Activated T-helper 1 cell treated with anti-CD3 and anti-CD28 coated beads, Interleukin-12 subunit alpha, Interleukin-12 subunit beta, Interleukin-2, Interleukin-4 antibody, amounts not matched to agents 30 ng/mL and 10 ng/mL and 1 ng/mL, durations not matched to agents 14 hours and 24 hours and 36 hours (primary cell): ENCODE results near the gene VILL. TPM values are rescaled to one million over a fixed set of nuclear protein-coding genes. Genes with fewer than 3 reads are reported as not detected.
A peak's percentile ranks its signal among the peaks of the same experiment; 100 is the strongest.
"Not testable (repeated sequence)": the region's sequence is repeated elsewhere in the genome, so short reads cannot be mapped to it uniquely, and the experiment has no call there.

Source experiments
- DNase-seq: peaks from one replicate; pipeline ENCODE4 v3.0.0; 2021; ENCODE audit warnings: low spot score
- H3K27ac Mint-ChIP-seq: one replicate; pipeline ENCODE4 v1.8.0; 2021; ENCODE audit warnings: mild to moderate bottlenecking, mixed read lengths
- H3K27me3 Mint-ChIP-seq: one replicate; pipeline ENCODE4 v1.8.0; 2022; ENCODE audit warnings: mild to moderate bottlenecking, moderate library complexity, mixed read lengths; ENCODE audit not compliant: insufficient read depth
- H3K36me3 Mint-ChIP-seq: one replicate; pipeline ENCODE4 v1.8.0; 2021; ENCODE audit warnings: low read depth, mixed read lengths
- H3K4me1 Mint-ChIP-seq: one replicate; pipeline ENCODE4 v1.8.0; 2021; ENCODE audit warnings: low read depth, mixed read lengths
- H3K4me3 Mint-ChIP-seq: one replicate; pipeline ENCODE4 v1.8.0; 2021; ENCODE audit warnings: mild to moderate bottlenecking, moderate library complexity, mixed read lengths
- H3K9me3 Mint-ChIP-seq: one replicate; pipeline ENCODE4 v1.8.0; 2021; ENCODE audit warnings: mixed read lengths
- intact Hi-C: fragments of 100-400 bp; cut with micrococcal nuclease; formaldehyde crosslinking; loops from one replicate; pipeline ENCODE4 v1.15.1; 2024
- total RNA-seq: library from RNA; stranded (reverse); gene quantifications from 2 replicates; pipeline ENCODE4 v1.2.3, GENCODE V29; 2022

The VILL gene
- total RNA-seq, 1 donor from 2014 or later = 11.6 TPM

DNA sequence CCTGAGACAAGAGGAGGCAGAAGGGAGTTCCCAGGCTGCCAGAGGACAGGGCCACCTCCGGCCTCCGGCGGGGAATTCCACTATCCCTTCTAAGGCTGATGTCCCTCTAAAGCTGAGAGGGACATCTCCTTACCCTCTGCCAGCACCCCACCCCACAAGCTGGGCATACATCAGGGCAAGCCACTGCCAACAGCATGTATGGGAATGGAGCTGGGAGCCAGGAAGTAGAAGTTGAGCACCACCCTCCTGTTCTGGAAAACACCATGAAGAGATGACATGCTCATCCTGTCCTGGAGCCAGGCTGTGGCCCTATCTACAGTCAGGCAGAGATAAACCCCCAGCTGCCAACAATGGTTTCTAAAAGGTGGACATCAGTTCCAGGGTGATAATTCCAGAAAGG is 31.7 kb downstream of the VILL start:
- Mint-ChIP-seq H3K9me3 (no peaks in the 10 kb centered on the region), H3K4me1 (peaks cover 42% of the 10 kb centered on the region), H3K4me3 (no peak overlapping the region), H3K36me3 (peaks cover 3% of the 10 kb centered on the region), H3K27me3 (peaks cover 3% of the 10 kb centered on the region), H3K27ac (no peak overlapping the region)
- DNase-seq = no peak
- intact Hi-C loops = no loop called here

GRCh38 chr3:38022896-38023709 is 32.5 kb downstream of the VILL start:
- DNase-seq = no peak
- peak overlapping the region; percentile 79 for H3K27ac Mint-ChIP-seq
- intact Hi-C loops = no loop called here

GRCh38 chr3:38026856-38027255 is 36.3 kb downstream of the VILL start:
- Mint-ChIP-seq H3K27me3 (peaks cover 28% of the 10 kb centered on the region), H3K4me3 (no peak overlapping the region), H3K27ac (no peak overlapping the region), H3K9me3 (no peaks in the 10 kb centered on the region), H3K36me3 (no peaks in the 10 kb centered on the region), H3K4me1 (peaks cover 51% of the 10 kb centered on the region)
- intact Hi-C loops = no loop called here
- no peak for DNase-seq

More at GRCh38 chr3:38022896-38023709, 32.5 kb downstream of the VILL start:
- Mint-ChIP-seq H3K27me3 (peaks cover 11% of the 10 kb centered on the region), H3K9me3 (no peaks in the 10 kb centered on the region), H3K36me3 (peaks cover 3% of the 10 kb centered on the region), H3K4me3 (peak overlapping the region; percentile 93), H3K4me1 (peaks cover 43% of the 10 kb centered on the region)

GRCh38 chr3:38027466-38028465 is 37.2 kb downstream of the VILL start:
- Mint-ChIP-seq H3K27me3 (peaks cover 28% of the 10 kb centered on the region), H3K36me3 (no peaks in the 10 kb centered on the region), H3K27ac (peak overlapping the region; percentile 59), H3K9me3 (no peaks in the 10 kb centered on the region), H3K4me1 (peaks cover 43% of the 10 kb centered on the region), H3K4me3 (peak overlapping the region; percentile 69)
- DNase-seq = no peak
- intact Hi-C loops = no loop called here

DNA sequence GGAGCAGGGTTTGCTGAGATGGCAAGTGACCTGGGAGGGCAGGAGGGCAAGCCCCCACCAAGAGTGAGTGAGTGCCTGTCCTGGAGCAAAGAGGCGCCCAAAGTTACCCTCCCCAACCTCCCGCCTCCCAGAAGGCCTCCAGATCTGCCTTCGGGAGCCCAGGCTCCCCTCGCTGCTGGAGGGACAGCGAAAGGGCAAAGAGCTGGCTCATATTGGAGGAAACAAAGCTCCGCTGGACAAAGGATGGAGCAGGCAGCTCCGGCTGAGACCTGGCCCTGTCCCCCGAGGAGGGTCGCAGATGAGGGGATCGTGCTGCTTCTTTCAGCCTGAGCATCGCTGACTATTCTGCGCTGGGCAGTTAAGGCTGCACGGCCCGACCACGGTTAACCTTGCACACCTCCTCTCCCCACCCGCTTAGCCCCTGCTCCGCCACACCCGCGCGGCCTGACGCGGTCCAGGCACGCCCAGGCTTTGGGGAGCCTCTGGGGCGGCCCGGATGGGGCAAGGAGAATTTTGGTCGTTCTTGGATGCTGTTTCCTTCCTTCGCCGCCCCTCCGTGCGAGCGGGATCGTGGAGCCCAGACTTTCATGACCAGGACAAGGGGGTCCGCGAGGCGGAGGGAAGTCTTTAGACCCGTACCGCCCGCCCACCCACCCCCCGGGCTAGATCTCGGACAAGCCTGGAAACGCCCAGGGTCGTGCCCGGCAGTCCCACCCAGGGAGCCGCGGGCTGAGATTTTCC is 38.2 kb downstream of the VILL start:
- Mint-ChIP-seq H3K9me3 (no peaks in the 10 kb centered on the region), H3K4me3 (peak overlapping the region; percentile 69)

DNA sequence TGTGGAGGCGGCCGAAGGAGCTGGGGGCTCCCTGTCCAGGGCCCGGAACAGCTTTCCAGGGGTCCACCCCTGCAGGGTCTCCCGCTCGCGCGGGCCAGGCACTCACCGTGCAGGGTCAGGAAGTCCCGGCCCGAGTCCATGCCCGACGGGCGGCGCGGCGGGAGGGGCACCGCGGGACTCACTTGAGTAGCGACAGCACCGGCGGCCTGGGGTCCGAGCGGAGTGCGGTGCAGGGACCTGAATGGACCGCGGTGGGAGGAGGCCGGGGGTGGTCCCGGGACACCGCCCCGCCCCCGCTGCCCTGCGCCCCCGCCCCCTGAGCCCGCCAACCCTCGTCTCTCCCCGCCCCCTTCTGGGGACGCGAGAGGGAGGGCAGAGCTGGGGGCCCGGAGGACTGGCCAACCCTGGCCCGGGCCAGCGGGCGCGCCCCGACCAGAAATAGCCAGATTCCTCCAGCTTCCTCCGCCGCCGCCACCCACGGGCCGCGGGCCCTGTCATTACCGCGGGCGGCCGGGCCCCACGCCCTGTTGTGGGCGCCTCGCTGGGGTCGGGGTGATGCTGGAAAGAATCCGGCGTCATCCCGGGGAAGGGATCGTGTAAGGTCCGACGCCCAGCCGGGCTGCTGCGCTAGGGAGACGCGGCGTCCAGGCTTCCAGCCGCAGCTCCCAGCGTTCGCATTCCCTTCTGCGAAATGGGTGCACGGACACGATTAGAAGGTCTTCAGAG is 39.0 kb downstream of the VILL start, which contains the start of gene PLCD1:
PLCD1 (minus strand) TSS at position 243 of the 726 bp plus-strand sequence; CDS start at position 140, 103 bp downstream.
- DNase-seq = peak; percentile 31
- Mint-ChIP-seq H3K4me3 (peak within 1 kb of the TSS; percentile 69), H3K4me1 (peaks cover 32% of the 10 kb centered on the region), H3K9me3 (no peaks in the 10 kb centered on the region), H3K27me3 (peaks cover 30% of the 10 kb centered on the region), H3K27ac (peak within 1 kb of the TSS; percentile 59), H3K36me3 (no peaks in the 10 kb centered on the region)
- intact Hi-C loops = loop anchor here (1.0 to 10.0 kb wide), 2 partner anchors 9 to 1115 kb away; no protein-coding TSS in a partner anchor

More for the DNA sequence above, 38.2 kb downstream of the VILL start:
- peak overlapping the region; percentile 59 for H3K27ac Mint-ChIP-seq
- DNase-seq = no peak
- intact Hi-C loops = loop anchor here (1.0 kb wide), 1 partner anchor 10 kb away; no protein-coding TSS in a partner anchor
- H3K4me1 Mint-ChIP-seq = peaks cover 38% of the 10 kb centered on the region
- peaks cover 29% of the 10 kb centered on the region for H3K27me3 Mint-ChIP-seq
- H3K36me3 Mint-ChIP-seq = no peaks in the 10 kb centered on the region

- intact Hi-C loops = loop anchor here (10.0 kb wide), 1 partner anchor 1116 kb away; no protein-coding TSS in a partner anchor
- Mint-ChIP-seq H3K27me3 (peaks cover 30% of the 10 kb centered on the region), H3K4me1 (peaks cover 28% of the 10 kb centered on the region), H3K27ac (no peak overlapping the region), H3K36me3 (no peaks in the 10 kb centered on the region), H3K9me3 (no peaks in the 10 kb centered on the region), H3K4me3 (peak overlapping the region; percentile 37)
- no peak for DNase-seq
Measured at GRCh38 chr3:38030126-38031021, 39.8 kb downstream of the VILL start.

- Mint-ChIP-seq H3K4me3 (peak overlapping the region; percentile 37), H3K27me3 (peaks cover 30% of the 10 kb centered on the region), H3K36me3 (no peaks in the 10 kb centered on the region), H3K4me1 (peaks cover 21% of the 10 kb centered on the region), H3K9me3 (no peaks in the 10 kb centered on the region), H3K27ac (no peak overlapping the region)
- intact Hi-C loops = loop anchor here (10.0 kb wide), 1 partner anchor 1117 kb away; no protein-coding TSS in a partner anchor
- DNase-seq = no peak
Measured at GRCh38 chr3:38031022-38031994, 40.7 kb downstream of the VILL start.

GRCh38 chr3:38032328-38032865 is 41.8 kb downstream of the VILL start:
- intact Hi-C loops = loop anchor here (10.0 kb wide), 1 partner anchor 1118 kb away; no protein-coding TSS in a partner anchor
- peaks cover 26% of the 10 kb centered on the region for H3K27me3 Mint-ChIP-seq
- no peak for DNase-seq
- no peaks in the 10 kb centered on the region for H3K9me3 Mint-ChIP-seq
- no peak overlapping the region for H3K4me3 Mint-ChIP-seq
- H3K27ac Mint-ChIP-seq = no peak overlapping the region
- H3K4me1 Mint-ChIP-seq = peaks cover 26% of the 10 kb centered on the region
- peaks cover 3% of the 10 kb centered on the region for H3K36me3 Mint-ChIP-seq

GRCh38 chr3:38033586-38033985 is 43.0 kb downstream of the VILL start:
- H3K27me3 Mint-ChIP-seq = peaks cover 15% of the 10 kb centered on the region
- not testable (repeated sequence) for DNase-seq, H3K9me3 Mint-ChIP-seq, H3K36me3 Mint-ChIP-seq, H3K27ac Mint-ChIP-seq, H3K4me3 Mint-ChIP-seq
- intact Hi-C loops = loop anchor here (10.0 kb wide), 1 partner anchor 1119 kb away; no protein-coding TSS in a partner anchor
- peaks cover 31% of the 10 kb centered on the region for H3K4me1 Mint-ChIP-seq
